Thyroid gland (tissue), 4 donors: ENCODE results near the gene DHRS7B. TPM values are rescaled to one million over a fixed set of nuclear protein-coding genes. Genes with fewer than 3 reads are reported as not detected.
"Not testable (repeated sequence)": the region's sequence is repeated elsewhere in the genome, so short reads cannot be mapped to it uniquely, and the experiment has no call there.

Experiments
- DNase-seq, 2 donors: peaks; one replicate each; pipeline ENCODE4 v3.0.0-alpha.2; 2019
- H3K27ac ChIP-seq, 3 donors: fragments of 200-600 bp; sonication (generic); 1 replicate in 2 of 3; 2 replicates in 1 of 3; pipeline ENCODE4 v1.5.1; 2016 to 2019; ENCODE audit warnings: mild to moderate bottlenecking in 1 of 3, moderate library complexity in 1 of 3
- H3K27me3 ChIP-seq: fragments of 200-600 bp; sonication (generic); one replicate; pipeline ENCODE4 v1.5.1; 2019
- H3K36me3 ChIP-seq, 2 donors: fragments of 200-600 bp; sonication (generic); one replicate each; pipeline ENCODE4 v1.5.1; 2016 to 2019
- H3K4me1 ChIP-seq, 2 donors: fragments of 200-600 bp; sonication (generic); one replicate each; pipeline ENCODE4 v1.5.1; 2017 to 2019
- H3K4me3 ChIP-seq, 3 donors: fragments of 200-600 bp; sonication (generic); replicated peaks in 1 of 3; 1 replicate in 2 of 3; 2 replicates in 1 of 3; pipeline ENCODE4 v1.5.1; 2016; ENCODE audit warnings: mild to moderate bottlenecking in 1 of 3
- H3K9me3 ChIP-seq: fragments of 200-600 bp; sonication (generic); one replicate; pipeline ENCODE4 v1.5.1; 2017
- POLR2A ChIP-seq, 2 donors: fragments of 450-650 bp; IDR thresholded peaks; one replicate each; pipeline ENCODE4 v1.6.1; 2017; ENCODE audit warnings: antibody characterized with exemption in 2 of 2, mild to moderate bottlenecking in 2 of 2, moderate library complexity in 1 of 2
- WGBS, 2 donors: methylation state at CpG; one replicate each; pipeline ENCODE4 v1.1.5; 2017; 5-methylcytosine and 5-hydroxymethylcytosine counted together
- intact Hi-C: fragments of 100-400 bp; cut with DNase I; formaldehyde crosslinking; loops from one replicate; pipeline ENCODE4 v1.15.1; 2023
- total RNA-seq, 4 donors: library from RNA; depleted of rRNA; stranded (reverse); fragments of >200 nt; gene quantifications; one replicate each; pipeline ENCODE4 v1.2.3, GENCODE V29; 2016
- TF ChIP-seq, protein P1 (sequence below), 6 experiments: fragments of 200-600 bp in 3 of 6; fragments of 450-650 bp in 3 of 6; sonication (generic) in 3 of 6; IDR thresholded peaks; one replicate each; pipeline ENCODE4 v1.5.1; 2016 to 2019; ENCODE audit warnings: antibody characterized with exemption in 6 of 6, mild to moderate bottlenecking in 2 of 6, inconsistent platforms in 1 of 6, moderate library complexity in 1 of 6

DHRS7B gene
- total RNA-seq, 4 donors from 2014 or later, result 34.1 to 74.1 (median 57.1) TPM

DNA sequence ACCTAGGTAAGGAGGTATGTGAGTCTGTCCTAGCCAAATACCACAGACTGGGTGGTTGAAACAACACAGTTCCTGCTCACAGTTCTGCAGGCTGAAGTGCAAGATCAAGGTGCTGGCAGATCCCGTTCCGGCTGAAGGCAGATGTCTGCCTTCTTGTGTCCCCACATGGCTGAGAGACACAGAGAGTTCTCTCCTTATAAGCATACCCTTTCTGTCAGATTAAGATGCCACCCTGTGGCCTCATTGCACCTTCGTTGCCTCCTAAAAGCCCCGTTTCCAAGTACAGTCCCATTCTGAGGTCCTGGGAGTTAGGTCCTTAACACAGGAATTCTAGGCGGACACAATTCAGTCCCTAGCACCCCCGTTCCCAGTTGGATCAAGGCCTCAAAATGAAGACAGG lies 96.3 kb downstream of the DHRS7B start:
- H3K27ac ChIP-seq, result no peak overlapping the region
- H3K4me1 ChIP-seq, result peaks cover 4 to 7% of the 10 kb centered on the region in 2 donors
- DNase-seq, result peak in 1 of 2 donors; percentile 42
- H3K36me3 ChIP-seq, result no peaks in the 10 kb centered on the region
- no peak overlapping the region for H3K4me3 ChIP-seq
- H3K9me3 ChIP-seq, result no peaks in the 10 kb centered on the region
- H3K27me3 ChIP-seq, result no peaks in the 10 kb centered on the region
- 85% methylated on average over 5 to 6 of the region's 6 CpGs for WGBS, 2 donors
- intact Hi-C loops, result no loop called here
- TF ChIP-seq, protein P1, sequence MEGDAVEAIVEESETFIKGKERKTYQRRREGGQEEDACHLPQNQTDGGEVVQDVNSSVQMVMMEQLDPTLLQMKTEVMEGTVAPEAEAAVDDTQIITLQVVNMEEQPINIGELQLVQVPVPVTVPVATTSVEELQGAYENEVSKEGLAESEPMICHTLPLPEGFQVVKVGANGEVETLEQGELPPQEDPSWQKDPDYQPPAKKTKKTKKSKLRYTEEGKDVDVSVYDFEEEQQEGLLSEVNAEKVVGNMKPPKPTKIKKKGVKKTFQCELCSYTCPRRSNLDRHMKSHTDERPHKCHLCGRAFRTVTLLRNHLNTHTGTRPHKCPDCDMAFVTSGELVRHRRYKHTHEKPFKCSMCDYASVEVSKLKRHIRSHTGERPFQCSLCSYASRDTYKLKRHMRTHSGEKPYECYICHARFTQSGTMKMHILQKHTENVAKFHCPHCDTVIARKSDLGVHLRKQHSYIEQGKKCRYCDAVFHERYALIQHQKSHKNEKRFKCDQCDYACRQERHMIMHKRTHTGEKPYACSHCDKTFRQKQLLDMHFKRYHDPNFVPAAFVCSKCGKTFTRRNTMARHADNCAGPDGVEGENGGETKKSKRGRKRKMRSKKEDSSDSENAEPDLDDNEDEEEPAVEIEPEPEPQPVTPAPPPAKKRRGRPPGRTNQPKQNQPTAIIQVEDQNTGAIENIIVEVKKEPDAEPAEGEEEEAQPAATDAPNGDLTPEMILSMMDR (IDR thresholded peaks at IDR 0.05), result no peak
- TF ChIP-seq POLR2A (IDR thresholded peaks at IDR 0.05), result no peak

- intact Hi-C loops, H3K4me3 ChIP-seq, H3K36me3 ChIP-seq, H3K27me3 ChIP-seq, DNase-seq, H3K9me3 ChIP-seq: not testable (repeated sequence)
- Histone ChIP-seq H3K27ac (peak overlapping the region in 2 of 3 donors; percentile 39 to 80), H3K4me1 (peaks cover 9 to 12% of the 10 kb centered on the region in 2 donors)
- 89 to 93% methylated on average over 11 of the region's 11 CpGs for WGBS, 2 donors
Observed at GRCh38 chr17:21227277-21227676, 100.5 kb downstream of the DHRS7B start.

DNA sequence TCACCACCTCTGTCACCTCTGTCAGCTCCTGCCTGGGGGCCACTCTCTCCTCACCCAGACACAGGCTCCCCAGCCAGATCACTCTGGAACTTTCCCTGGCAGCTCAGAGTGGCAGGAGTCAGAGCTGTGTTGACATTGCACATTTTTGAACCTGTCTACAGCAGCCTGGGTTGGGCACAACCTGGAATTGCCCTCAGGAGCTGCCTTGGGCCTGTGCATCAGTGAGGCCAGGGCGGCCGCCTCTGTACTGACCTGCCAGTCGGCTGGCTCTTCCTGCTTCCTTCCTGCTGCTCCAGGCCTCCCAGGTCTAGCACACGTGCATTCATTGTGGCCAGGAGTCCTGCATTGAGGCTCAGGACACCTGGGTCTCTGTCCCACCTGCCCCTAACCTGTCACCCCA lies 101.3 kb downstream of the DHRS7B start:
- no peaks in the 10 kb centered on the region for H3K27me3 ChIP-seq
- no peak overlapping the region for H3K4me3 ChIP-seq
- intact Hi-C loops, result no loop called here
- peak in 1 of 2 donors; percentile 75 for DNase-seq
- 65 to 75% methylated on average over 4 of the region's 4 CpGs for WGBS, 2 donors
- TF ChIP-seq POLR2A (IDR thresholded peaks at IDR 0.05), result no peak
- TF ChIP-seq, protein P1 (IDR thresholded peaks at IDR 0.05), result no peak
- no peaks in the 10 kb centered on the region for H3K9me3 ChIP-seq
- H3K27ac ChIP-seq, result peak overlapping the region; percentile 38 to 80 (median 39)
- peaks cover 9 to 12% of the 10 kb centered on the region in 2 donors for H3K4me1 ChIP-seq
- no peaks in the 10 kb centered on the region for H3K36me3 ChIP-seq

GRCh38 chr17:21228845-21229244 lies 102.1 kb downstream of the DHRS7B start:
- H3K36me3 ChIP-seq, result no peaks in the 10 kb centered on the region
- TF ChIP-seq, protein P1 (IDR thresholded peaks at IDR 0.05), result no peak
- TF ChIP-seq POLR2A (IDR thresholded peaks at IDR 0.05), result no peak
- H3K4me1 ChIP-seq, result peaks cover 9 to 12% of the 10 kb centered on the region in 2 donors
- H3K9me3 ChIP-seq, result no peaks in the 10 kb centered on the region
- WGBS, 2 donors, result 81 to 86% methylated on average over 2 of the region's 2 CpGs
- intact Hi-C loops, result no loop called here
- peak overlapping the region in 1 of 3 donors; percentile 80 for H3K27ac ChIP-seq
- no peak for DNase-seq
- no peaks in the 10 kb centered on the region for H3K27me3 ChIP-seq
- H3K4me3 ChIP-seq, result no peak overlapping the region

DNA sequence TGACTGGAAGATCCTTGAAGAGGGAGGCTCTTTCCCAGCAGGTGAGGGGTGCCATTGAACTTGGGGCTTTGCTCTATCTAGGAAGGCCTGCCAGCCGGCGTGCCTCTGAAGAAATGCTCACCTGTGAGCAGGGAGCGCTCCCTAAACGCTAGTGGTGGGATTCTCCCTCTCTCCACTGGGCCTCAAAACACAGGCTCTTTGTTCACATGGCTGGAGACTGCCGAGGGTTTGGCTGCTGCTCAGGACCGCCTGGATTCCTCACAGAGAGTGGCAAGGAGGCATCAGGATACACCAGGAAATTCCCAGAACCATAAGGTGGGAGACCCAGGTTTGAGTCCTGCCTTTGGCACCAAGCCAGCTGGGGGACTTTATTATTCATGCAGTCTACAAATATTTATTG lies 104.8 kb downstream of the DHRS7B start:
- Histone ChIP-seq H3K4me3 (no peak overlapping the region), H3K27ac (no peak overlapping the region), H3K9me3 (no peaks in the 10 kb centered on the region), H3K4me1 (peaks cover 9% of the 10 kb centered on the region in 2 donors), H3K27me3 (no peaks in the 10 kb centered on the region), H3K36me3 (no peaks in the 10 kb centered on the region)
- DNase-seq, result no peak
- WGBS, 2 donors, result 74 to 77% methylated on average over 6 of the region's 6 CpGs
- TF ChIP-seq, protein P1 (IDR thresholded peaks at IDR 0.05), result no peak
- no peak for TF ChIP-seq POLR2A (IDR thresholded peaks at IDR 0.05)
- intact Hi-C loops, result no loop called here
